ENCODE measurements around the gene LAMP2.

- TF ChIP-seq TAF1 (IDR thresholded peaks at IDR 0.05; ENCODE audit: borderline replicate concordance, insufficient read depth, low read length) (no peak), POLR2AphosphoS5 (IDR thresholded peaks at IDR 0.05; ENCODE audit: low read depth, low read length) (no peak), REST (IDR thresholded peaks at IDR 0.05; ENCODE audit: insufficient read depth in 1 of 2, low read depth in 2 of 2, low read length in 2 of 2) (no peak), SIN3A (IDR thresholded peaks at IDR 0.05; ENCODE audit: borderline replicate concordance, insufficient read depth, low read length) (no peak)
Observed at GRCh38 chrX:120450163-120450562, 18.9 kb downstream of the LAMP2 start.
